UCSD-AML1 (cell line): ENCODE results near the gene PASK.

Source experiments
- DNase-seq: peaks from one replicate; lab custom pipeline; 2025; ENCODE audit not compliant: unreplicated experiment; lab: John Stamatoyannopoulos, UW

Gene PASK

GRCh38 chr2:241148239-241148638 lies 1.0 kb downstream of the PASK start:
- no peak for DNase-seq

- no peak for DNase-seq
Observed at GRCh38 chr2:241147336-241147735, 1.9 kb downstream of the PASK start.

- DNase-seq: no peak
Observed at GRCh38 chr2:241146286-241146685, 3.0 kb downstream of the PASK start.

- no peak for DNase-seq
Observed at GRCh38 chr2:241142593-241142992, 6.7 kb downstream of the PASK start.

- no peak for DNase-seq
Observed at GRCh38 chr2:241142063-241142462, 7.2 kb downstream of the PASK start.

GRCh38 chr2:241141214-241141770 lies 8.0 kb downstream of the PASK start:
- no peak for DNase-seq

GRCh38 chr2:241140445-241140840 lies 8.8 kb downstream of the PASK start:
- no peak for DNase-seq

GRCh38 chr2:241139531-241140444 lies 9.5 kb downstream of the PASK start:
- no peak for DNase-seq

GRCh38 chr2:241138471-241138870 lies 10.8 kb downstream of the PASK start:
- DNase-seq: no peak

- no peak for DNase-seq
Observed at GRCh38 chr2:241137276-241138190, 11.7 kb downstream of the PASK start.

GRCh38 chr2:241136661-241137260 lies 12.5 kb downstream of the PASK start:
- no peak for DNase-seq

- DNase-seq: no peak
Observed at GRCh38 chr2:241136191-241136590, 13.1 kb downstream of the PASK start.

- DNase-seq: no peak
Observed at GRCh38 chr2:241135737-241136136, 13.5 kb downstream of the PASK start.

GRCh38 chr2:241134711-241135110 lies 14.6 kb downstream of the PASK start:
- no peak for DNase-seq

- no peak for DNase-seq
Observed at GRCh38 chr2:241133436-241133820, 15.8 kb downstream of the PASK start.

GRCh38 chr2:241132538-241133435 lies 16.5 kb downstream of the PASK start:
- DNase-seq: no peak

GRCh38 chr2:241131531-241131930 lies 17.7 kb downstream of the PASK start:
- no peak for DNase-seq

- DNase-seq: no peak
Observed at GRCh38 chr2:241130316-241130715, 19.0 kb downstream of the PASK start.

- no peak for DNase-seq
Observed at GRCh38 chr2:241129086-241129871, 20.0 kb downstream of the PASK start.
